Thyroid gland (tissue), 4 donors: ENCODE data around the gene EZH2.

Experiments
- CTCF ChIP-seq, 6 experiments: fragments of 200-600 bp in 3 of 6; fragments of 450-650 bp in 3 of 6; sonication (generic) in 3 of 6; IDR thresholded peaks; one replicate each; pipeline ENCODE4 v1.5.1; 2016 to 2019; ENCODE audit warnings: antibody characterized with exemption in 6 of 6, mild to moderate bottlenecking in 2 of 6, inconsistent platforms in 1 of 6, moderate library complexity in 1 of 6
- POLR2A ChIP-seq, 2 donors: fragments of 450-650 bp; IDR thresholded peaks; one replicate each; pipeline ENCODE4 v1.6.1; 2017; ENCODE audit warnings: antibody characterized with exemption in 2 of 2, mild to moderate bottlenecking in 2 of 2, moderate library complexity in 1 of 2

GRCh38 chr7:148821422-148821821 is 62.7 kb downstream of the EZH2 start:
- TF ChIP-seq CTCF (IDR thresholded peaks at IDR 0.05) (no peak), POLR2A (IDR thresholded peaks at IDR 0.05) (no peak)
